Inflammatory macrophage treated with lipopolysaccharide for 4 hours (primary cell): ENCODE data around the gene BCL2.

Source experiments
- DNase-seq: peaks from one replicate; pipeline ENCODE4 v3.0.0-alpha.2; 2020

The BCL2 gene

DNA sequence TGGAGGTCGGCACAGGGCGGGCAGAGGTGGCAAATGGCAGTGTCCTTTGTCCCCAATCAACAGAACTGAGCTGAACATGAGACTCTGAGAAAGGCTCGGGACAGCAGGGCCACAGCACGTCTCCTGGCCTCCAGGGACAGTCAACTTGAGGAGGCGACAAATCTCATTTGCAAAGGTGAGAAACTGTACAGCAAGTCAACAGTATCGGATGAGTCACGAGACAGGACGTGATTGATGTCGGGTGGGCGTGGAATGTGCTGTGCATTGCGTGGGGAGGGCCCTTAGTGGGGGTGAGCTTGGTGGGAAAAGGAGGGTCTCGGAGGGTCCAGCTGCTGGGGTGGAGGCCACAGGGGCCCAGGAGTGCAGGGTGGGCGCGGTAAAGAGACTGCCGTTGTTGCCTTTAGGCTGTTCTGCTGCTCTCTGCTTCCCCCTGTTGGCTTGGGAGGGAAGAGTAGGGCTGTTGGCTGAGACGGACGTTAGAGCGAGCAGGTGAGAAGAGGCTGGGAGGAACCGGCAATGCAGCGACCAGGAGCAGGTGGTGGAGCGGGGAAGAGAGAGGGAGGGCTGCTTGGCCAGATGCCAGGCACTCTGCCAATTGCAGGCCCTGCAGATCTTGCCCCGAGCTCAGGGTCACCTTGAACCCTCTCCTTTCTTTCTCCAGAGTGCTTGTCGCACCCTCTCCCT lies 164.3 kb downstream of the BCL2 start:
- DNase-seq: peak; percentile 55

DNA sequence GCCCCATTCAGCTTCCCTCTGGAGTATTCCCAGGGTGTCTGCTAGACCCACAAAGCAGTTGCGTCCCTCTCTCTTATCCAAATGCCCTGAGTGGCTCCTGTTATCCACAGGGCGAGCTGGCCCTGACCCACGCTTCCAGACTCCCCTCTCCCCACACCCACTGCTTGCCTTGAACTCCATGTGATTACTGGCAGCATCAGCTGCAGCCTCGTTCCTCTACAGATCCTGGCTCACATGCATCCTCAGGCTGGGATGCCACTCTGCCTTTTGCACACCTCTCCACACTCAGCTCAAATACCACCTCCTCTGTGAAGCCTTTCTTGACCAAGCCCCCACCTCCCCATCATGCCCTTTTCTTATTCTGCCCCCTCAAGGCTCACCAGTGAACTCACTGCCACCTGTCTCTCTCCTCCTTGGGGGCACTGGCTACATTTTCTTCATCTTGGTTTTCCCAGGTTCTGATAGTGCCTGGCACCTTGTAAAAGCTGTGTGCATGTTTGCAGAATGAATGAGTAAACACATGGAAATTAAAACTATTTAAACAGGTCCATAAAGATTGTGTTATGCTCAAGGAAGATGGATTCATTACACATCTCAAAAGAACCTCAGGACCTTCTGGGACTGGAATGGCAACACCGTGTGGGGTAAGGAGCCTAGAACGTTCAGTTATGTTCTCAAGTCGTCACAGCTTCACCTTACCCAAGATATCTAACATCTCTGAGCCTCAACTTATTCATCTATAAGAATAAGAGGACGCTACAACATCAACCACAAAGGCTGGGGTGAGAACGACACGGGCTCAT lies 165.0 kb downstream of the BCL2 start:
- no peak for DNase-seq

DNA sequence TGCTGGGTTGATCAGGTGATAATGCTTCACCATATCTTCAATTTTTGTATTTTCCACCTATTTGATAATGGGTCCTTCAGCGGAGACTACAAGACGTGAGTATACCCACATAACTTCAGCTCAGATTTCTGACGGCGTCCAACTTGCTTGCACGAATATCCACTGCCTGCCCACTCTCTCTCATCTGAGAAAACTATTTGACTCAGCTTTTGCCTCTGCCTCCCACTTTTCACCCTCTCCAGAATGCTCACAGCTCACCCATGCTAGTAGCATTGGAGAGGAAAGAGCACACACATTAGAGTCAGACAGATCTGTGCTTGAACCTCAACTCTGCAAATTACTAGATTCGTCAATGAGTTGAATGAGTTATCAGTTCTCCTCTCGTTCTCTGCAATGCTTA lies 166.8 kb downstream of the BCL2 start:
- no peak for DNase-seq

DNA sequence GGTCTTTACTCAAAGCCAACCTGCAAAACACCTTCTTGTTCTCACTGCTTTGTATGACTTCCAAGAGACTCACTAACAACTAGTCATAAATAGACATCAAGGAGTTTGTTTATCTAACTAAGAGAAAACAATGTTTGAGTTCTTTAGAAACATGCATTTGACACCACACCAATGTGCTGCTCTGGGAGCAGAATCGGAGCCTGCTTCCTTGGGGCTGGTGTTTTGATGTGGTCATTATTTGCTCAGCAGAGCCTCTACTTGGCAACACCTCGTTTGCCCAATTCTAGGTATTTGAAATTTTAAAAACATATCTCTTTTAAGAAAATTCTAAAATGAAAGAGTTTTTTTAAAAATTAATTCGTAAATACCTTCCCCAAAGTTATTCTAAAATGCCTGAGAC lies 167.5 kb downstream of the BCL2 start:
- DNase-seq: no peak

DNA sequence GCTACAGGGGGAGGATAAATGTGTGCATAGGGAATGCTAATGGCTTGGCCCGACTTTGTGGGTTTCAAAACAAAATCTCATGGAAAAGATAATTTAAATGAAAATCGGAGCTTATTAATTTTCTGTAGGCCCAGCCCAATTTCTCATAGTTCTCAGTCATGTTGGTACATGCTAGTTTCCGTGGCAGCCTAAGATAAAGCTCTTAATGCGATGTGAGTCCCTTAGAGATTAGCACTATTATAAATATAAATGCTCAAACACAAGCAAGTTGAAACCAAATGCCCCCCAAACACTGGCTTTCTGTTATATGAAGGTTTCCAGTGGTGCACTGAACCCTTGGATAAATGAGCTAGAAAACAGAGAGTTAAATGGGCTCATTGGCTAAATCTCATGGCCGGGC lies 168.0 kb downstream of the BCL2 start:
- no peak for DNase-seq

DNA sequence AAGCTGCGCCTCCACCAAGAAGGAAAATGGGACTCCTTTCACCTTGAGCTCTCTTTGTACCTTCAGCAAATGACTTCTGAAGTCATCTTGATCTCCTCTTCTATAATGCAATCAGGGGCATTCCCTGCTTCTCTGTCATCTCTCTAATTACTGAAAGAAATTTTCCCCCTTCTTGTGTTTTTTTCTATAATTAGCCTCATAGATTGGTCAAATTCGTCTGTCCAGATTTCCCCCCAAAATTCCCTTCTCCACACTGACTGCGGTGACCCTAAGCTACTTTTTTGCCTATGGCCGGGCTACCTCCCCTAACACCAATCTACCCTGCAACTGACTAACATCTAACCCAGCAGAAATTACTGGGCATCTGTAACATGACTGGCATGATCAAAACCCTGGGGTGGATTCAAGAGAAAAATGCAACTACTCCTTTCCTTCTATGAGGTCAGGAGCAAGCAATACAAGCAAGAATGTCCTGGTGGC lies 168.6 kb downstream of the BCL2 start:
- DNase-seq: peak; percentile 90

DNA sequence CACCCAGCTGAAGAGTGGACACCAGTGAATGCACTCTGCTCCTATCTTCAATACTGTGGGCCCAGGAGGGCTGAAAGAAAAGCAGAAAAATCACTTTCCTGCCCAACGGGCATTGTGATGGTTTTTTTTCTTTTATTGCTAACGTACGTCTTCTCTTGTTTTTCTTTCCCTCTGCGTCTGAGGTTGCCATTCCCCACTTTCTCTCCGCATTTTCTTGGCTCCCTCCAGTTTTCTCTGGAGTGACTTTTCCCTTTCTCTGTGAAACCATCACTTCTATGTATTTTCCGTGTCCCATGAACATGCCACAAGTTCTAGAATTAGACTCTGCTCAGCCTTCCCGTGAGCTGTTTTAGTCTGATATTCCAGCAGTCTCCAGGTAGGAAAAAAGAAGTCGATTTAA lies 169.2 kb downstream of the BCL2 start:
- DNase-seq: no peak

DNA sequence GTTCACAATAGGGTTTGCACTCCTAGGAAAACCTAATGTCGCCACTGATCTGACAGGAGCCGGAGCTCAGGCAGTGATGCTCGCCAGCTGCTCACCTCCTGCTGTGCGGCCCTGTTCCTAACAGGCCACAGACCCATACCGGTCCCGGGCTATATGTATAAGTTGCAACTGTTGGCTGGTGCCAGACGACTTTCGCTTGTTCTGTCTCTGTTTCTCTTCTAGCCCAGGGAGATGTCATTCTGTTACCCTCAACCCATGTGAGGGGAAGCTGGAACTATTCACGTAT lies 170.3 kb downstream of the BCL2 start:
- DNase-seq: no peak

DNA sequence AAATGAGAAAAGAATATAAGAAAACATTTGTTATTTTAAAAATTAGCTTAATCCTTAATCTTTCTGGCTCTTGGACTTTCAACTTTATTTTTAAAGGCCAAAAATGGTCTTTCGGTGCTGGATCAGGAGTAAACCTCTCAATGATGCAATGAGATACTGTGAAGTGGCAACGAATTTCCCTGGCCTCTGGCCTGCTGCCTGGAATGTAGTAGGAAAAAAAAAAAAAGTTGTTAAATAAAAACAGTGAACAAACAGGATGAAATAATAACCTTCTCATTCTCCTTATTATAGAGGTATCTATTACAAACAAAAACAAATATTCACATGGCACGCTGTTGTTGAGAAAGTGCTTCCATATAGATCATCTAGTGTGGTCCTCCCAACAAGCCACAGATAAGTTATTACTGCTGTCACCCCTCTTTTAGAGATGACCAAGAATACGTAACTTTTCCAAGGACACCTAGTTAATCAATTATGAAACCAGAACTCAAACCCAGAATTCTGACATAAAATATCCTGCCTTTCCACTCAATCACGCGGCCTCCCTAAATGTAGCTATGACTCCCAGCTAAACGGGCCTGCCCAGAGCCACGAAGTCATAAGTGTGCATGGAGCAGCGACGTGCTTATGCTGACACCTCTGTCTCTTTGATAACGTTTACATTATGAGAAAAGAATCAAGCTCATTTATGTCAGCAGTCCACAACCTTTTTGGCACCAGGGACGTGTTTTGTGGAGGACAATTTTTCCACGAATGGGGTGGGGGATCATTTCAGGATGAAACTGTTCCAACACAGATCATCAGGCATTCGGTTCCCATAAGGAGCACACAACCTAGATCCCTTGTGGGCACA lies 170.9 kb downstream of the BCL2 start:
- no peak for DNase-seq

DNA sequence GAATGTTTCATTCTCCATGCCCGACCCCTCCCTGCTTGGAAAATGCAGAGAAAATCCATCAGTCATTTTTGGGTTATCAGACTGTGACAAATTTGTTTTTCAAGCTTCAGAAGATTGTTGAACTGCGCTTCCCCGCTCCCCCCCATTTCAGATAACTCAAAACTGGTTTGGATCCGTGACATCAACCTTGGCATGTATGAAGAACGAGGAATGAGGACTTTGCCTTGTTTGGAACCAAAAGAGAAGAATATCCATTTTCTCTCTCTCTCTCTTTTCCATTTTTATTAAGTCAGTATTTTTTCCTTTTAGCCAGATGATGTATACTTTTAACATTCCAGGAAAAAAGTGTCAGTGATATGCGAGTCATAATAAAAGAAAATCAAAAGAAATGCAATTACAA lies 171.6 kb downstream of the BCL2 start:
- DNase-seq: no peak

DNA sequence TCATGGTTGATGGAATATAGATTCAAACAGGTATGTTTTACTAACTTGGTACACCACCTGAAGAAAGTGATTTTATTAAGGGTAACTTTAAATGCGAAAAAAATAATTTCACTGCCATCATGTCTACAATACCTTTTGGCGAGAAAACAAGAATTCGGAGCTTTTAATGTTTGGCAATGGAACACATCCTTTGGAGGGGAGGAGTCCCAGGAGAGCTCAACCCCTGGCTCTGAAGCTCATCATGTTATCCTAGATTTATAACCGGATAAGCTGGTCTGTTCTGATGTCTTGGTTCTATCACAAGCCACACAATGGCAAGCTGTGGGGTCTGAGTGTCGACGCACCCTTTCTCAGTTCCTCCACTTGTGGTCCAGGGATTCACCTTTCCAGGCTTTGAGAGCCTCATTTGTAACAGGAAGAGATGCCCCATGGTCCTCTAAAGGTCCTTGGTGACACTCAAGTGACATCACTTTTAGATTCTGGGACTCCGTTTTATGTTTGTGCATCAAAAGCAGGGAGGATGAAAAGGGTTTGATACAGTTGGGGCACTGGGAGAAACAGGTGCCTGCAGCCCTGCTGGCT lies 172.7 kb downstream of the BCL2 start:
- no peak for DNase-seq

DNA sequence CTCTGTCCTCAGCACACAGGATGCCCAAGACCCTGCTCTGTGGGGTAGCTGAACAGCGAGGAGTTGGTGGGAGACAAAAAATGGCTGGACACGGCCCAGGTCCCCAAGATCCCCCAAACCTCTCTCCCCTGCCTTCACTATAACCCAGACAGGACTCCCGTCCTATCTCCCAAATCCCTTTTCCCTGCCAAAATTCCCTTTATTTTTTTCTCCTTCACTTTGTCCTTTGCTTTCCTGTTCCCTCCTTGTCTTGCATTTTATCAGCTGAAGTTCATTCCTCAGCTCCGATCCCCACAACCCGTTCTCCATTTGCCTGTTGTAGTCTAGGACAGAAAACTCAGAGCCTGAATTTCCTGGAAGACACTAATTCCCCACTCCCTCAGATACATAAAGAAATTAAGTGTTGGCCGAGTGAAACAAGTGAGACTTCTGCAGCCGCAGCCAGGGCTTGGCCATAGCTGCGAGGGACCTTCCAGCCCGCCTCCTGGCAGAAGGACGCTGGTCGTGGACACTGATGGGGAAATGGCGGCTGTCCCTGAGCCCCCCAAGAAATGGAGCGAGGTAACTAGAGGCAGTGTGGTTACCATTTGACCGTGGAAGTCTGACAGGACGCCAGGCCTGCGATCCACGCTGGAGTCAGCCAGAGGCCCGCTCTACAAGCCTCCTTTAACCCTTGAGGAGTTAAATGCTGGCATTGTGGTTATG lies 173.6 kb downstream of the BCL2 start:
- DNase-seq: no peak

DNA sequence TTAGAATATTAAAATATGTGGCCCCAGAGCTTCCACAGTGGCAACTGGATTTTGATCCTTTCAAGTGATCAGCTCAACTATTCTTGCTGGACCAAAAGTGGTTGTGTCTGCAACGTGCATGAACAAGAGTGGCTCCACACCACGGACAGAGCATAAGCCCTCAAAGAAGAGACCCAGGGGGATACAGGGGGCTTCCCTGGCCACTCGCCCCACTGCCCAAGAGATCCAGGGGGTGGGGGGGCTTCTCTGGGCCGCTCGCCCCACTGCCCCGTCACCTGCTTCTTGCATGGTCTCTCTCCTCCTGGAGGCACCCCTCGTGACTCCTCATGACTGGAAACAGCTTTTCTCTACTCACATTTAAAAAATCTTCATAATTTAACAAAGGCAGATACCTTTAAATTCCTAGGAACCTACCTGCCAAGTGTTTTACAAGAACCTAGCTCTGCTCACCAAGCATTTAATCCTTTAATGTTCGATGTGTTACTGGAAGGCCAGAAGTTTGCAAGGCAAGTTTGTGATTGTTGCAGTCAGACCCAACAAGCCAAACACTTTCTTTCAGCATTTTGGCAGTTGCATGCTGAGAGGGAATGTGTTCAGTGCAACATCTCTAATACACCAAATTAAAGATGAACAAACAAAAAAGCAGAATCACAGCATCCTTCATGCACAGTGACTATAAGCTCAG lies 174.3 kb downstream of the BCL2 start:
- no peak for DNase-seq

DNA sequence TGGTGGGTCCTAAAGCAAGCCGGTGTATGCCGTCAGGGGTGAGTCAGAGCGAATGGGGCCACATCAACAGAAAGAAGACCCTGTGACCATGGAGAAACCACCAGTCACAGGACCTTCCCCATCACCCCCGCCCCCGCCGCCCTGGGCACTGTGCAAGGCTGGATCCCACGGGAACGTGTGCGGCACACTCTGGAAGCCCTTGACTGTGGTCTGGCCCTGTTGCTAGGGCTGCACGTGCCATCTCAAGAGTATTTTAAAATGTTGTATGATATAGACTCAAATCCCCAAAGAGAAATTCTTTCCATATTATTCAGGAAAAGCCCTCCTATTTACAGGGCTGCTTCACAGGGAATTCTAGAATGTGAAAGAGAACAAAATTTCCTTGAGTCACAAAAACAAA lies 174.8 kb downstream of the BCL2 start:
- DNase-seq: peak; percentile 19

DNA sequence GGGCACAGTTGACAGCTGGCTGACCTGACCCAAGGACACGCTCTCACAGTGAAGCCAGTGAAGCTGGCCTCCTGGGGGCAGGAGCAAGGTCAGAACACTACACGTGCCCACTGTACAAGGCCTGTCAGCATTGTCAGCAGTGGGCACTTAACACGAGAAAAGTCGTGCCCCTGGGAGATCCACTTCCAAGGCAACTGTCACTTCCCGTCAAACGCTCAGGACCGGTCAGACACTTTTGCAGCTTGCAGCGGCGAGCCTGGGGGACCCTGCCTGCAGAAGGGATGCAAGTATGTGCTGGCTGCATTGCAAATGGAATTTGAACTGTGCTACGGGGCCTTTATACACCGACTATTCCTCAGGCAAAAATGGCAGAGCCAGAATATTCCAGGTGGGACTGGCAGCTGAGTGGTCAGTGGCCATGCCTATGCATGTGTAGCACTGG lies 176.2 kb downstream of the BCL2 start:
- no peak for DNase-seq

DNA sequence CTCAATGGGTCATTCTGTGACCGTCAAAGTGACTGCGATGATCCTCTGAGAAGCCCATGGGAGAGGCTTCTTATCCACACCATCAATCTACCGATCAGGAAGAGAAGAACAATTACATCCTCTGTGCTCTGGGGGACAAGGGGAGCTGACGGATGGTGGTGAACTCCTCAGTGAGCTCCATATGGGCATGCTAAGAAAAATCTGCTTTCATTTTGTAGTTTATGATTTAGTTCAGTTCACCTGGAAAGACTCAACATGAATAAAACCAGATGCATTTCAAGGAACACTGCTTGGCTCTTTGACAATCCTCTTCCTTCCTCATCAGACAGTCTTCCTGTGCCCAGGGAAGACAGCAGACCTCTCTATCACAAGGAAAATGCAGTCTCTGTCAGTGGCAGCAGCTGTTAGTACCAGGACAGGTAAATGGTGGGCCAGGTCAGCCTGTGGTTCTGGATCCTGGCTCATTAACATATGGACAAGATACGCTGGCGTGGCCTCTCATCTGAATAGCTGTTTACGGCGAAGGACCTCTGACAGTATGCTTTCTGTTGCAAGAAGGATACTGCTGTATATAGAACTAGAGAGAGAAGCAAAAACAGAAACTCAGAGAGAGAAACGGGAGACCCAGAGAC lies 176.9 kb downstream of the BCL2 start:
- peak; percentile 49 for DNase-seq

DNA sequence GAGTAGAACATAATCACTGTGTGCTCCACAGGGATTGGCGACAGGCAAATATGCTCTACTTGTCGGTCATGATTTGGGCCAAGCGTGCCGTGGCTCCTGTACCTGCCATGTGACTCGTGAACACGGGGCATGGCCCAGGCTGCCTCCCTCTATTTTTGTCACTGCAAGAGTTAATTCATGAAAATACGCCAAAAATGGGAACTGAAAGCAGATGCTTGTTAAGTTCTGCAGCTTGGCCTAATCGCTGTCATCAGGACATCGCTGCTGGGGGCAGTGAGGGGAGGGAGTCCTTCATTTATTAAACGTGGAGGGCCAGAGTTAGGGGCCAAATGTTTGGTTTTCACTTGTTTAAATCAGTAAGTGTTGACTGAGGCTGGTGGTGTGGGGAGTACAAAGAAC lies 177.8 kb downstream of the BCL2 start:
- DNase-seq: peak; percentile 73

DNA sequence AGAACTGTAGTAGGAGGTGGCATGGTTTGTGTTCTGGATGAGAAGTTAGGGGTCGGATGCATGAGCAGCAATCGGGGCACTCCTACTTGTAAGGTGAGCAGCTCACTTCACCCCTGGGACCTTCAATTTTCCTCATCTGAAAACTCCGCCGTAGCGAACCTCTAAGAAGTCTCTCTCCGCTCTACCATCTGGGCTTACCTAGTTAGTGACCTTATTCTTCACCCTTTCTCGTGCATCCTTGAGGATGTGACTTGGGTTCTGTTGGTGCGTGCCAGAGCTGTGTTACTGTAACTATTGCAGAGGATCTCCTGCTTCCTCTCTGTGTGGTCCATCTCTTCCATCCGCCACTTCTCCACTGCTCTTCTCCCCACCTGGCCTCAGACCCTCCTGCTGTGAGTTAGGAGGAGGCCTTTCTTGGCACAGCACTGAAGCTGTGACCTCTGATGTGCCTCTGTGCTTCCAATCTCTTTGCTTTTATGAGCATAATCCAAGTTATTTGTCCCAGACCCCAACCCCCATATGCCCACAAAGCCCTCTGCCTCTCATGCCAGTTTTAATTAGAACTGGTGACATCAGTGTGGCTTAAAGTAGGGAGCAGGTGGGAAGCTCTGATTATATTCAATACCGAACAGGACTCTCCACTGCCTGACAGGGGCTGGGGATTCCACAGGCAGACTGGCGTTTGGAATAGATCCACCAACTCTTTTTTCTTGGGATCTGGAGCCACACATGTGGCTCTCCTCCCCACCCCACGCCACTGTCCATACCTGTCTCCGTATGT lies 178.4 kb downstream of the BCL2 start:
- DNase-seq: no peak

DNA sequence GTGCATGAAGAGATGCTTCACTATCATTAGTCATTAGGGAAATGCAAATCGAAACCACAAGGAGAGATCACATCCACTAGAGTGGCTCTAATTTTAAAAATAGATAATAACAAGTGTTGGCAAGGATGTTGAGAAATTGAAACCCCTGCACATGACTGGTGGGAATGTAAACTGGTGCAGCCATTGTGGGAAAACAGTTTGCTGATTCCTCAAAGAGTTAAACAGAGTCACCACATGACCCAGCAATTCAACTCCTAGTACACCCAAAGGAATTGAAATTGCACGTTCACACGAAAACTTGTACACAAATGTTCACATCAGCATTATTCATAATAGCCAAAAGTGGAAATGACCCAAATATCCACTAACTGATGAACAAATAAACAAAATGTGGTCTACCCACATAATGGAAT lies 179.5 kb downstream of the BCL2 start:
- DNase-seq: peak; percentile 86

DNA sequence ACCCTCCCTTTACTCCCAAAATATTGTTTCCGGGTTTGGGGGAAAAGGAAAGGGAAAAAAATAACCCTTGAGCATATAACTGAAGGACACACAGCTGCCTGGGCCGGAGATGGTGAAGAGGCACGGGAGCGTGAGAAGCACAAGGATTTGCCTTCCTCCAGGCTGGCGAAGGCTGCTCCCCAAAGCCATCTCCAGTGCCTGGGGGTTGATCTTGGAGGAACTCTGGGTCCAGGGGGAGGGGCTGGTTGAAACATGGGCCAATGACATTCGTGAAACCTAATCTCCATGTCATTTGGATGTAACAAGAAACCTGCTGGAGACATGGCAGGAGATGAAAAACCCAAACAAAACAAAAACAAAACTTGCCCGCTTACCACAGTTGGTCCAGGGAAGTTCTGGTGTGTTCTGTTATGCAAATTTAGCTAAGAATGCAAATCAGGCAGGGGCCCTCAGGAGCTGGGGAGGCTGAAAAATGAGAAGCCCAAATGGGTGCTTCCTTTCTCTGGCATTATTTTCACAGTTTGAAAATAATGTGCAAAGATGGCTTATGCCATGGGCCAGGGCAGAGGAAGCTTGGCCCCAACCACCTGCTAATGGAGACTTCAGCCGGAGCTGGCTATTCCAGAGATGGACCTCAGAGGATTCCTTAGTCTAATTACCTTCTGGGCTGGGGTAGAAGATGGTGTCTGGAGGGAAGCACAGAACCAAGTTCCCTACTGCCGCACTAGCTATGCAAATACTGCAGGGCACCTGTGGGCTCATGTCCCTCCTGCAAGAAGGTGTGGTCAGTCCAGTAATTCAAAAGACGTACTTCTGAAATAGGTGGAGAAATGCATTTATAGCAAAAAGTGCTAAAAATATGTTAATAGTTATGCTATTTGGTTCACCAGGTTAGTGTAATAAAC lies 180.9 kb downstream of the BCL2 start:
- DNase-seq: peak; percentile 88
